Loucy (cell line): ENCODE measurements around the gene PKIB.

ENCODE experiments used
- H2AFZ ChIP-seq: fragments of 200-600 bp; sonication (generic); 2 replicates; pipeline ENCODE4 v1.6.0; 2016; ENCODE audit warnings: antibody characterized with exemption, mild to moderate bottlenecking, low read length, moderate library complexity
- H3F3A ChIP-seq: fragments of 200-600 bp; 2 replicates; pipeline ENCODE4 v1.6.0; 2016; ENCODE audit warnings: antibody characterized with exemption, low read depth, mild to moderate bottlenecking
- H3K27me3 ChIP-seq: fragments of 200-600 bp; sonication (generic); 2 replicates; pipeline ENCODE4 v1.6.1; 2014; ENCODE audit warnings: low read length, mild to moderate bottlenecking; ENCODE audit not compliant: insufficient read depth, poor library complexity, severe bottlenecking
- H3K36me3 ChIP-seq: fragments of 200-600 bp; sonication (generic); 2 replicates; pipeline ENCODE4 v1.6.1; 2016; ENCODE audit warnings: low read length; ENCODE audit not compliant: insufficient read depth
- H3K4me1 ChIP-seq: fragments of 200-600 bp; sonication (generic); 2 replicates; pipeline ENCODE4 v1.5.1; 2014; ENCODE audit warnings: low read length, mild to moderate bottlenecking; ENCODE audit not compliant: insufficient read depth, poor library complexity, severe bottlenecking
- H3K4me2 ChIP-seq: fragments of 200-600 bp; sonication (generic); 2 replicates; pipeline ENCODE4 v1.6.0; 2014; ENCODE audit warnings: antibody characterized with exemption, low read length, low read depth, mild to moderate bottlenecking; ENCODE audit not compliant: poor library complexity, severe bottlenecking
- H3K4me3 ChIP-seq: fragments of 200-600 bp; sonication (generic); 2 replicates; pipeline ENCODE4 v1.5.1; 2014; ENCODE audit warnings: low read length, mild to moderate bottlenecking, mixed read lengths; ENCODE audit not compliant: poor library complexity, severe bottlenecking
- H3K79me2 ChIP-seq: fragments of 200-600 bp; sonication (generic); 2 replicates; pipeline ENCODE4 v1.6.1; 2014; ENCODE audit warnings: low read length; ENCODE audit not compliant: insufficient read depth
- H3K9ac ChIP-seq: fragments of 200-600 bp; sonication (generic); 2 replicates; pipeline ENCODE4 v1.6.0; 2014; ENCODE audit warnings: mild to moderate bottlenecking, low read depth, low read length, moderate library complexity; ENCODE audit not compliant: poor library complexity, severe bottlenecking
- H3K9me2 ChIP-seq: fragments of 200-600 bp; sonication (generic); replicated peaks from 2 replicates; pipeline ENCODE4 v1.6.1; 2016; ENCODE audit warnings: low read depth, low read length, mixed read lengths
- H3K9me3 ChIP-seq: fragments of 200-600 bp; sonication (generic); 2 replicates; pipeline ENCODE4 v1.6.1; 2014; ENCODE audit warnings: mild to moderate bottlenecking, antibody characterized with exemption, low read length, low read depth; ENCODE audit not compliant: insufficient read depth
- H4K20me1 ChIP-seq: fragments of 200-600 bp; sonication (generic); 2 replicates; pipeline ENCODE4 v1.6.0; 2014; ENCODE audit warnings: antibody characterized with exemption, low read length, mild to moderate bottlenecking; ENCODE audit not compliant: insufficient read depth, poor library complexity, severe bottlenecking
- CTCF ChIP-seq: fragments of 200-600 bp; sonication (generic); conservative IDR thresholded peaks from 2 replicates; pipeline ENCODE4 v1.5.1; 2014; ENCODE audit warnings: mild to moderate bottlenecking, antibody characterized with exemption, low read length
- EZH2phosphoT487 ChIP-seq: fragments of 200-600 bp; IDR thresholded peaks from 2 replicates; pipeline ENCODE4 v1.6.1; 2018; ENCODE audit warnings: antibody characterized with exemption, mild to moderate bottlenecking, moderate library complexity, borderline replicate concordance

Gene PKIB

GRCh38 chr6:122727244-122727643, 117.0 kb downstream of the PKIB start:
- H3K9me2 ChIP-seq, result no peaks in the 10 kb centered on the region
- H3K79me2 ChIP-seq, result no peaks in the 10 kb centered on the region
- no peak overlapping the region for H3K4me2 ChIP-seq
- no peak overlapping the region for H3K4me3 ChIP-seq
- no peaks in the 10 kb centered on the region for H4K20me1 ChIP-seq
- no peaks in the 10 kb centered on the region for H3K27me3 ChIP-seq
- H2AFZ ChIP-seq, result no peak overlapping the region
- no peaks in the 10 kb centered on the region for H3K36me3 ChIP-seq
- no peaks in the 10 kb centered on the region for H3K9me3 ChIP-seq
- H3K4me1 ChIP-seq, result no peaks in the 10 kb centered on the region
- TF ChIP-seq CTCF (no peak), EZH2phosphoT487 (no peak)
- no peak overlapping the region for H3K9ac ChIP-seq
- no peaks in the 10 kb centered on the region for H3F3A ChIP-seq

DNA sequence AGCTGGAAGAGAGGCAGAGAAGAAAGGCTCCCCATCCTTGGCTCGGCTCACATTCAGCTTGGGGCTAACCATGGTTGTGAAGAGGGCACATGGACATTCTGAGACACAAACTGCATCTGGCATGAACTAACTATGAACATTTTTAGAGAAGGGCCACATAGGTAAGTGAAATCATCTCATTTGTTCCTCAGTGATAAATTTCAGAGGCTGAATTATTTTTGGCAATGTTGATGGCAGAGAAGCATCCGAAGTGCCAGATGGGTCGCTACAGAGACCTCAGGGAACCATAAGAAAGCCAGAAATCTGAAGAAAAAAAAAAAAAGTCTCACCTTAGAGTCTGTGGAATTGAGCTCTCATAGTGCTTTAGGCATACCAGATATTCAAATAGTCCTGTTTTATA, 120.1 kb downstream of the PKIB start:
- no peaks in the 10 kb centered on the region for H3K4me1 ChIP-seq
- no peak overlapping the region for H3K9ac ChIP-seq
- no peak overlapping the region for H3K4me2 ChIP-seq
- H3K79me2 ChIP-seq, result no peaks in the 10 kb centered on the region
- H3K36me3 ChIP-seq, result no peaks in the 10 kb centered on the region
- H4K20me1 ChIP-seq, result no peaks in the 10 kb centered on the region
- no peaks in the 10 kb centered on the region for H3F3A ChIP-seq
- H3K9me3 ChIP-seq, result no peaks in the 10 kb centered on the region
- H2AFZ ChIP-seq, result no peak overlapping the region
- H3K9me2 ChIP-seq, result no peaks in the 10 kb centered on the region
- no peaks in the 10 kb centered on the region for H3K27me3 ChIP-seq
- TF ChIP-seq EZH2phosphoT487 (no peak), CTCF (no peak)
- no peak overlapping the region for H3K4me3 ChIP-seq

GRCh38 chr6:122730775-122731386, 120.7 kb downstream of the PKIB start:
- no peaks in the 10 kb centered on the region for H3K9me2 ChIP-seq
- H4K20me1 ChIP-seq, result no peaks in the 10 kb centered on the region
- no peaks in the 10 kb centered on the region for H3F3A ChIP-seq
- no peaks in the 10 kb centered on the region for H3K27me3 ChIP-seq
- no peaks in the 10 kb centered on the region for H3K9me3 ChIP-seq
- no peak overlapping the region for H3K4me3 ChIP-seq
- H3K4me1 ChIP-seq, result no peaks in the 10 kb centered on the region
- no peaks in the 10 kb centered on the region for H3K36me3 ChIP-seq
- no peak overlapping the region for H3K9ac ChIP-seq
- H2AFZ ChIP-seq, result no peak overlapping the region
- H3K79me2 ChIP-seq, result no peaks in the 10 kb centered on the region
- TF ChIP-seq EZH2phosphoT487, result no peak
- peak; percentile 87 for TF ChIP-seq CTCF
- no peak overlapping the region for H3K4me2 ChIP-seq
